ENCODE measurements around the gene MVB12B.

Gene MVB12B

DNA sequence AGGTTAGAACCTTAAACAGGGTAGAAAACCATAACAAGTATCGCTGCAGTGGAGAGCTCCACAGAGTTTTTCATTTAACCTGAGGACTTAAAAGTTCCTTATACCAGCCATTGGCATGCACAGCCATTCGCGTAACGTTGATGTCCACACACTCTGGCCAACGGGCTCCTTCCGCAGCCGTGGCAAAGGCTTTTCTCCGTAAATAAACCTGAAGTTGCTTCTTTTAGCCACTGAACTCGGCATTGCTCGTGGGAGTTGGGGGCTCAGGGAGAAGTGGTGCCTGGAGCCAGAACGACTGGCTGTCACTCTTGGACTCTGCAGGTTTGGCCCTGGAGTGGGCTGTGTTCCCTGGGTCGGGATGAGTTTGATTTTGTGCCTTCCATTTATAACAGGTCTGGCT lies 161.2 kb downstream of the MVB12B start:
- in situ Hi-C loops (cut with MboI; ENCODE audit: low sequenced_read_pairs) = no loop called here

DNA sequence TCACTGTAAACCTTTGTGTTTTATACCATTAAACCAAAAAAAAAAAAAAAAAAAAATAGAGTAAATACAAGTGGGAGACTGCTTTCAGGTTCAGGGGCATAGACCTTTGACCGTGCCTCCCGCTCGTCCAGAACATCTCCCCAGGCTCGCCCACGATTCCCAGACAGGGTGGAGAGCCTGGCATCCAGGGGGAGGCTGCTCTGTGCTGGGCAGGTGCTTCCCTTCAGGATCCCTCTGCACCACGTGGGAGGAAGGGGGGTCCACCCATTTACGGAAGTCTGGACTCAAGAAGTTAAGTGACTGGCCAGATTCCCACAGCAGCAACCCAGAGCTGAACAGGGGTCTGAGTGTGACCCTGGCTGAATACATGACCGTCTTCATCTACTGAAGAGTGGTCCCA lies 161.7 kb downstream of the MVB12B start:
- in situ Hi-C loops (cut with MboI; ENCODE audit: low sequenced_read_pairs) = no loop called here

DNA sequence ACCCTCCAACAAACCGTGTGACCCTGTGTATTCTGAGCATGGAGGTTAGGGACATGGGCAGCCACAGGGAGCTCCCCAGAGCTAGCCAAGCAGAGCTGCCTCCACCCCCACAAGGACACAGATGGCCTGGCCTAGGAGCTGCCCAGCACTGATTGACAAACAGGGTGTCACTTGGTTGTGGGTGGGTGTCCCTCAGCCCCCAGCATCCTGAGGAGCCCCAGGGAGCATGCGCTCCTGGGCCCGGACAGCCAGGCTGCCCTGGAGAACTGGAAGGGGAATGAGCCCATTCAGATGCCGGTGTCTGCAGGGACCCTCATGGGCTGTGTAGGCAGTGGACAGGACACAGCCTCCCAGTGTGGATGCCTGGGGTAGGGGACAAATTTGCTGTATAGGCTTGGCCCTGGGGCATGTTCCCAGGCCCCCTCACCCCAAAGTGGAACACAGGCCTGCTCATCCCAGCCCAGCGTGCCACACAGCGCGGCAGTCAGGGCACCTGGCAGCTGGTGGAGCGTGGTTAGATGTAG lies 162.3 kb downstream of the MVB12B start:
- in situ Hi-C loops (cut with MboI; ENCODE audit: low sequenced_read_pairs) = no loop called here

GRCh38 chr9:126489581-126490213 lies 163.1 kb downstream of the MVB12B start:
- in situ Hi-C loops (cut with MboI; ENCODE audit: low sequenced_read_pairs) = no loop called here

DNA sequence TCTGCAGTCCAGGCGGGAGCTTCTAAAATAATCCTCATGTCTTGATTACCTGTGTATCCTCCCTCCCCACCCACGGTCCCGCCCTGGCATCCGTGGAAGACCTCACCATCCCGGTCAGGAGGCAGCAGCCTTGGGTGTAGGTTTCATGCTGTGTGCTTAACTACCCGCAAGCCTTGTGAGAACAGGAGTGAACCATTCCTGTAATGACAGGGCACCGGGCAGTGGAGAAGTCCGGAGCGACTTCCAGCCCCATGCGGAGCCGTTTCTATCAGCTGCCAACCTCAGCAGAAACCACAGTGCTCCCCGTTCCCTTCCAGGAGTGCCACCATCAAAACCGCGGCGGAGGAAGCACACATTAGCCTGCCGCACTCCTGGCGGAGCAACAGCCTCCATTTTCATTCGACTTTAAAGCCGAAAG lies 163.6 kb downstream of the MVB12B start:
- in situ Hi-C loops (cut with MboI; ENCODE audit: low sequenced_read_pairs) = no loop called here

DNA sequence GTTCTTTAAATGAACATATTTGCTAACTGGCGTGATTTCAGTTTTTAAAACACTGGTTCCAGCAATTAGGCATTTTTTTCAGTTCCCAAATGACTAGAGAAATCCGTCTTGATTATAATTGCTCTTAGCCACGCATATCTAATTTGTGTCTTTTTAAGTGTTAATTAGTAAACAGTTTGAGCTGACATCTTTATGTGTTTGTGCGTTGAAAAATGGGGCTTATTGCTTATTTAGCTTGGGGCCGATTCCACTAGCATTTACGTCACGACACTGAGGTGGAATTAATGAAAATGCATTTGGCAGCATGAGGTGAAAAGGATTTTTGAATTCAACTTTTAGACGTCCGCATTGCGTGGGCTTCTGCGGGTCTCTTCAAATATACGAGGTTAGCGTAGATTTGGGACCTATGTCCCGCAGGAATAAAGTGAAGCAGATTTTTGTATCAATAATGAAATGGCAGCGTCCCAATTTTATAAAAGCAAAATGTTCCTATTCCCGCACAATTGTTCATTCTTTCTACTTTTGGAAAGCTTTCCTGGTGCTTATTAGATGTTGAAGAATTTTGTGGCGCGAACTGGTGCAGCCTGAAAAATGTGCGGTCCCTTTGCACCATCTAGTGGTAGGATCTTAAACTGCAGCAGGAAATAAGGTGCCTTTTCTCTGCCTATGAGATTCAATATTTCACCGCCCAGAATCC lies 164.4 kb downstream of the MVB12B start:
- in situ Hi-C loops (cut with MboI; ENCODE audit: low sequenced_read_pairs) = no loop called here

- in situ Hi-C loops (cut with MboI; ENCODE audit: low sequenced_read_pairs) = no loop called here
Measured at GRCh38 chr9:126491568-126491879, 164.9 kb downstream of the MVB12B start.

DNA sequence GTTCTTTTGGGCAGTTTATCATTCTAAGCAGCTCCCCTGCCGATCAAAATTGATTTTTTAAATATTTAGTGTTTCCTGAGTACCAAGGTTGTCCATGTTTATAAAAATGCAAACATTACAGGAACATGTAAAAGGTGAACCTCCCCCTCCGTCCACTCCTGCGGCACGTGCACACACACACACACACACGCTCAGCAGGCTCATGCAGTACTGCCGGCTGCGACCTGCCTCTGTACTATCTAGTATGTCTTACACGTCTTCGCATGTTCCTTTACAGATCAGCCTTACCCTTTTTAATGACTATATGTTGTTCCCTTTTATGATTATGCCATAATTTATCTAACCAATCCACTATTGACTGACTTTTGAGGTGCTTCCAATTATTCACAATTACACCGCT lies 165.3 kb downstream of the MVB12B start:
- in situ Hi-C loops (cut with MboI; ENCODE audit: low sequenced_read_pairs) = no loop called here

DNA sequence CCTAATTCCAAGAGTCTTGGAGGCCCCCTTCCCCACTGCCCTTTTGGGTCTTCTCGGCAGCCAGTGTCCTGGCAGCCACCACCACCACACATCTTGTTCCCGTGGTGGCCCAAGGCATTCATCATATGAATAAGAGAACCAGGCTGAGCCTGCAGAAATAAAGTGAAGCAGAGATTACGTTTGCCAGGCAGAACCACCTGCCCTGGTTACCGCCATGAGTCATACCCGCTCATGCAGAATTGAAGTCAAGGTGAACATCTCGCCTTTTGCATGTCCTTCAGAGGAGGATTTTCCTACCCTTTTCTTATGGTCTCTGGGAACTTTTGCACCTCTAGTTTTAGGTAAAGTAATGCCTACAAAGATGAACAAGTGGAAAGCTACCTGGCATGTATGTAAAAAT lies 167.6 kb downstream of the MVB12B start:
- in situ Hi-C loops (cut with MboI; ENCODE audit: low sequenced_read_pairs) = no loop called here

- in situ Hi-C loops (cut with MboI; ENCODE audit: low sequenced_read_pairs) = no loop called here
Measured at GRCh38 chr9:126494746-126495145, 168.1 kb downstream of the MVB12B start.

DNA sequence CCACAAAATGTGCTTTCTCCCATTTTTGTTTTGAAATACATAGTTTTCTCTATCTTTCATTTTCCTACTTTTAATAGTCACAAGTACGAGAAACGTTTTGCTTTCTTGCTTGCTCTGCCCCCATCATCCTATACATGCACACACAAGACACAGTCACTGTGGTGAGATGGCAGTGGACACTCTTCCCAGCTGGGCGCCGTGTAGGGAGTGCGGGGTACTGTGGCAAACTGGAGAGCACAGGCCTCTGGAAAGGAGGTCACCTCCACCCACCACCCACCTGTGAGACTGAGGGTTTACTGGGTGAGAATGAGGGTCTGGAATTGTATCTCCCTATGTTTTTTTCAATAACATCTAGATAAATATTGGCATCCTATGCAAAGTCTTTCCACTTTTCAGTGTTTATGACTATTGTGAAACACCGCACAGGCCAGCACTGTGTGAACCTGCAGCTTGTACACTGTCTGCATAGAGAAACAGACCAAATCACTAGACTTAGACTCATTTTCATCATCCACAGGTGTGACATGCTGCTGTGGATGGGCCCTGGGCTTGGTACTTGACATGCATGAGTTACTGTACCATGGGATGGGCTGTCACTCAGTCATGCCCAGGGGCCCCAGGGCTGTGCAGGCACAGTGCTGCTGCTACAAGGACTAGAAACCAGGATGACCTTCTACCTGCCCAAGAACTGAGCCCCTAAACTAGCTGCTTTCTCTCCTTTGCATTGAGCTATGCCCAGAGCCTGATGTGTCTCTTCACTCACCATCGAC lies 169.0 kb downstream of the MVB12B start:
- in situ Hi-C loops (cut with MboI; ENCODE audit: low sequenced_read_pairs) = no loop called here

GRCh38 chr9:126496181-126496576 lies 169.6 kb downstream of the MVB12B start:
- in situ Hi-C loops (cut with MboI; ENCODE audit: low sequenced_read_pairs) = no loop called here

DNA sequence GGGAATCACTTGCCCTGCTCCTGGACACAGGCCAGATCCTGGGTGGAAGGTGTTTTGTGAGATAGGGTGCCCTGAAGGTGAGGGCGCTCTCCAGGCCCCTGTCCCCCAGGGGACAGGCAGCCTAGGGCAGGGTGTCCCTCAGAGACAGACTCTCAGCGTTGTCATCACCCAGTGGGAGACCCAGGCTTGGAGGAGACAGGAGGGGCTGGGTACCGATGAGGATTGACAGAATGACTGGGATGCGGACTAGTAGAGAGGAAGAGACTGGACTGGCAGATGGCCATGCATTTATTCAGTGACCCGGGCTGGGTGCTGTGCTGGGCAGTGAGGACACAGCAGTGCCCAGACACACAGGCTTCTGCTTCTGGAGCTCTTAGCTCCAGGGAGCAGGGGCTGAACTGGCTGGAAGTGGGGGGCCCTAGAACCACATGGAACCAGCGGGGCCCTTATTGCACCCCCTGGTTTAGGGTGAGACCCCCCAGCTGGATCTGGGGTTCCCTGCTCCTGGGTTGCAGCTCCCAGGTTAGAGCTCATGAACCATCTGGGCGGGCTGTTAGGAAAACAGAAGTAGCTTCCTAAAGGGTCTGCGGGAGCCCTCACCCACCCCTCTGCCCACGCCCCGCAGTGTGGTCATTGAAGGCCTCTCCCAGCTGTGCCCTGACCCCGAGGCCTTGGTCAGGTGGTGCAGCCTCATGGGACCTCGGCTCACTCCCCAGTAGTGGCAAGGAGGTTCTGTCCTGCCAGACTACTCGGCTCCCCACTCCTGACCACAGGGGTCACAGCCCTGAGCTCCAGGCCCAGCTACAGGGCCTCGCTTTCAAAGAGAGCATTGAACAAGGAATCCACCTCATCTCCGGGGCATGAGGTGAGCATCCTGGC lies 170.4 kb downstream of the MVB12B start:
- in situ Hi-C loops (cut with MboI; ENCODE audit: low sequenced_read_pairs) = no loop called here

- in situ Hi-C loops (cut with MboI; ENCODE audit: low sequenced_read_pairs) = no loop called here
Measured at GRCh38 chr9:126497660-126498275, 171.1 kb downstream of the MVB12B start.

DNA sequence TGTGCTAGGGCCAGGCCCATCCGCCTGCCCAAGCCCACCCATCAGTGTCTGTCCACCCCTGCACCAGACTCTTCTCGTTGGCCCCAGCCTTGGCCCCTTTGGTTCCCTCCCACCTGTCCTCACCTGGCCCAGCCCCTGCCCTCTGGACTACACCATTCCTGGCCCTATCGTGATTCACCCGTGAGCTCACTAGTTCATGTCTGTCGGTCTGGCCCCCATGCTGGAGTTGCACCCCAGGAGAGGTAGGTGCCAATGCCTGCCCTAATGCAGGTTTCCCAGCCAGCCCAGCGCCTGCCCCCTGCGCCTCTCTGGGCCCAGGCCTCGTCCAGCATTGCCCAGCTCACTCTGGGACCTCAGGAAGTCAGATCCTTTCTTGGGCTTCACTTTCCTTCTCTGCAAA lies 171.7 kb downstream of the MVB12B start:
- in situ Hi-C loops (cut with MboI; ENCODE audit: low sequenced_read_pairs) = no loop called here

- in situ Hi-C loops (cut with MboI; ENCODE audit: low sequenced_read_pairs) = no loop called here
Measured at GRCh38 chr9:126499005-126499910, 172.6 kb downstream of the MVB12B start.

- in situ Hi-C loops (cut with MboI; ENCODE audit: low sequenced_read_pairs) = no loop called here
Measured at GRCh38 chr9:126499911-126500599, 173.4 kb downstream of the MVB12B start.

- in situ Hi-C loops (cut with MboI; ENCODE audit: low sequenced_read_pairs) = no loop called here
Measured at GRCh38 chr9:126500600-126501382, 174.2 kb downstream of the MVB12B start.

Measured in hTERT RPE-1 (cell line).